Measurements from ENCODE around the gene TBC1D7. TPM values are rescaled to one million over a fixed set of nuclear protein-coding genes. Genes with fewer than 3 reads are reported as not detected.

The TBC1D7 gene
- total RNA-seq, 2 experiments from 2014 or later = 21.3 to 23.8 TPM

GRCh38 chr6:13288969-13289391 lies 39.4 kb downstream of the TBC1D7 start:
- Mint-ChIP-seq H3K27ac (no peak overlapping the region), H3K4me3 (no peak overlapping the region), H3K9me3 (peaks cover 30% of the 10 kb centered on the region), H3K36me3 (ENCODE audit: low read depth) (peaks cover 51% of the 10 kb centered on the region), H3K27me3 (no peaks in the 10 kb centered on the region), H3K4me1 (ENCODE audit: low read depth) (no peaks in the 10 kb centered on the region)
- DNase-seq (no peak), ATAC-seq (no peak)
- intact Hi-C loops (cut with micrococcal nuclease) = no loop called here
- TF ChIP-seq, protein P1, sequence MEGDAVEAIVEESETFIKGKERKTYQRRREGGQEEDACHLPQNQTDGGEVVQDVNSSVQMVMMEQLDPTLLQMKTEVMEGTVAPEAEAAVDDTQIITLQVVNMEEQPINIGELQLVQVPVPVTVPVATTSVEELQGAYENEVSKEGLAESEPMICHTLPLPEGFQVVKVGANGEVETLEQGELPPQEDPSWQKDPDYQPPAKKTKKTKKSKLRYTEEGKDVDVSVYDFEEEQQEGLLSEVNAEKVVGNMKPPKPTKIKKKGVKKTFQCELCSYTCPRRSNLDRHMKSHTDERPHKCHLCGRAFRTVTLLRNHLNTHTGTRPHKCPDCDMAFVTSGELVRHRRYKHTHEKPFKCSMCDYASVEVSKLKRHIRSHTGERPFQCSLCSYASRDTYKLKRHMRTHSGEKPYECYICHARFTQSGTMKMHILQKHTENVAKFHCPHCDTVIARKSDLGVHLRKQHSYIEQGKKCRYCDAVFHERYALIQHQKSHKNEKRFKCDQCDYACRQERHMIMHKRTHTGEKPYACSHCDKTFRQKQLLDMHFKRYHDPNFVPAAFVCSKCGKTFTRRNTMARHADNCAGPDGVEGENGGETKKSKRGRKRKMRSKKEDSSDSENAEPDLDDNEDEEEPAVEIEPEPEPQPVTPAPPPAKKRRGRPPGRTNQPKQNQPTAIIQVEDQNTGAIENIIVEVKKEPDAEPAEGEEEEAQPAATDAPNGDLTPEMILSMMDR (IDR thresholded peaks at IDR 0.05) = no peak
- ChIA-PET CTCF (no interaction called here), POLR2A (no interaction called here)

- TF ChIP-seq, protein P1 (IDR thresholded peaks at IDR 0.05) = no peak
- ChIA-PET POLR2A (no interaction called here), CTCF (no interaction called here)
- H3K27me3 Mint-ChIP-seq = no peaks in the 10 kb centered on the region
- no peak overlapping the region for H3K4me3 Mint-ChIP-seq
- H3K9me3 Mint-ChIP-seq = peaks cover 30% of the 10 kb centered on the region
- H3K36me3 Mint-ChIP-seq (ENCODE audit: low read depth) = peaks cover 48% of the 10 kb centered on the region
- ATAC-seq = no peak
- no peak overlapping the region for H3K27ac Mint-ChIP-seq
- H3K4me1 Mint-ChIP-seq (ENCODE audit: low read depth) = no peaks in the 10 kb centered on the region
- intact Hi-C loops (cut with micrococcal nuclease) = no loop called here
- DNase-seq = no peak
Observed at GRCh38 chr6:13288481-13288880, 39.9 kb downstream of the TBC1D7 start.

GRCh38 chr6:13287104-13287503 lies 41.2 kb downstream of the TBC1D7 start:
- Mint-ChIP-seq H3K4me3 (no peak overlapping the region), H3K27ac (no peak overlapping the region), H3K9me3 (peaks cover 30% of the 10 kb centered on the region), H3K36me3 (ENCODE audit: low read depth) (peaks cover 39% of the 10 kb centered on the region), H3K27me3 (no peaks in the 10 kb centered on the region), H3K4me1 (ENCODE audit: low read depth) (no peaks in the 10 kb centered on the region)
- CTCF ChIA-PET = no interaction called here
- TF ChIP-seq, protein P1 (IDR thresholded peaks at IDR 0.05) = no peak
- intact Hi-C loops (cut with micrococcal nuclease) = no loop called here
- POLR2A ChIA-PET = interaction anchor here (0.7 kb wide), 1 partner anchor 180 kb away, joined by 3 read pairs; no protein-coding TSS in a partner anchor
- no peak for DNase-seq
- ATAC-seq = no peak

GRCh38 chr6:13286181-13286580 lies 42.2 kb downstream of the TBC1D7 start:
- no peaks in the 10 kb centered on the region for H3K27me3 Mint-ChIP-seq
- H3K27ac Mint-ChIP-seq = no peak overlapping the region
- H3K9me3 Mint-ChIP-seq = peaks cover 30% of the 10 kb centered on the region
- H3K36me3 Mint-ChIP-seq (ENCODE audit: low read depth) = peaks cover 32% of the 10 kb centered on the region
- TF ChIP-seq, protein P1 (IDR thresholded peaks at IDR 0.05) = no peak
- DNase-seq = no peak
- ATAC-seq = no peak
- no peaks in the 10 kb centered on the region for H3K4me1 Mint-ChIP-seq (ENCODE audit: low read depth)
- CTCF ChIA-PET = no interaction called here
- POLR2A ChIA-PET = no interaction called here
- no peak overlapping the region for H3K4me3 Mint-ChIP-seq
- intact Hi-C loops (cut with micrococcal nuclease) = no loop called here

GRCh38 chr6:13285705-13286104 lies 42.6 kb downstream of the TBC1D7 start:
- H3K9me3 Mint-ChIP-seq = peaks cover 30% of the 10 kb centered on the region
- CTCF ChIA-PET = no interaction called here
- no peaks in the 10 kb centered on the region for H3K27me3 Mint-ChIP-seq
- intact Hi-C loops (cut with micrococcal nuclease) = no loop called here
- POLR2A ChIA-PET = interaction anchor here (1.0 kb wide), 1 partner anchor 11 kb away, joined by 3 read pairs; no protein-coding TSS in a partner anchor
- H3K36me3 Mint-ChIP-seq (ENCODE audit: low read depth) = peaks cover 32% of the 10 kb centered on the region
- no peak for ATAC-seq
- no peak overlapping the region for H3K27ac Mint-ChIP-seq
- H3K4me3 Mint-ChIP-seq = no peak overlapping the region
- TF ChIP-seq, protein P1 (IDR thresholded peaks at IDR 0.05) = no peak
- DNase-seq = no peak
- no peaks in the 10 kb centered on the region for H3K4me1 Mint-ChIP-seq (ENCODE audit: low read depth)

Data from activated CD8-positive, alpha-beta T cell treated with anti-CD3 and anti-CD28 coated beads for 36 hours (primary cell).